Neutrophil (primary cell): ENCODE results near the gene TVP23C.

ENCODE experiments used
- H3K27ac ChIP-seq: fragments of 200-600 bp; sonication (generic); 2 replicates; pipeline ENCODE4 v1.5.1; 2016; ENCODE audit warnings: mild to moderate bottlenecking, moderate library complexity
- H3K27me3 ChIP-seq: fragments of 200-600 bp; sonication (generic); 2 replicates; pipeline ENCODE4 v1.6.0; 2016; ENCODE audit warnings: mild to moderate bottlenecking
- H3K36me3 ChIP-seq: fragments of 200-600 bp; sonication (generic); 2 replicates; pipeline ENCODE4 v1.5.1; 2017
- H3K4me1 ChIP-seq, 2 experiments: fragments of 200-600 bp in 1 of 2; sonication (generic) in 1 of 2; 1 replicate in 1 of 2; 2 replicates in 1 of 2; pipeline versions ENCODE4 v1.5.1 to v1.6.1; 2013 to 2016; ENCODE audit warnings: low read depth in 1 of 2, low read length in 1 of 2, mild to moderate bottlenecking in 1 of 2, moderate library complexity in 1 of 2; ENCODE audit not compliant: control insufficient read depth in 1 of 2, insufficient read depth in 1 of 2
- H3K4me3 ChIP-seq, 2 experiments: fragments of 200-600 bp in 1 of 2; sonication (generic) in 1 of 2; 1 replicate in 1 of 2; 2 replicates in 1 of 2; pipeline ENCODE4 v1.5.1; 2013 to 2016; ENCODE audit warnings: low read depth in 1 of 2, low read length in 1 of 2, mild to moderate bottlenecking in 1 of 2, moderate library complexity in 1 of 2
- H3K9me3 ChIP-seq: fragments of 200-600 bp; sonication (generic); 2 replicates; pipeline ENCODE4 v1.5.1; 2016
- TF ChIP-seq, protein P1 (sequence below): fragments of 200-600 bp; sonication (generic); IDR thresholded peaks from 2 replicates; pipeline ENCODE4 v1.5.1; 2016; ENCODE audit warnings: antibody characterized with exemption

Gene TVP23C

DNA sequence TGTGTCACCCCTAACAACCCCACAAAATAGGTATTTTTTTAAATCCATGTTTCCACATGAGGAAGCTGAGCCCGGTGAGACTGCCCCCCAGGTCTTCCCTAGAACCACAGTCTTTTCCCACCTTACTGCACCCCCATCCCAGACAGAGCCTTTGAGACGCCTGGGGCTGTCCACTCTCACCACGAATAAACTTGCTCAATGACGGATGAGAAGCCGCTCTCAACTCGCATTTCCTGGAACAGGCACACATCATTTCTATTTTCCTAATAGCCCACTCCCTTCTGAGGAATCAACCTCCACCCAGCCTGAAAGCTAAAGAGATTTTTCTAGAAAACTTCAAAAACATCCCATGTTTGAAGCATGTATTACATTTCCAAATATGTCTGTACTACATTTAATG, 81.8 kb downstream of the TVP23C start:
- no peaks in the 10 kb centered on the region for H3K27me3 ChIP-seq
- H3K9me3 ChIP-seq, result no peaks in the 10 kb centered on the region
- H3K27ac ChIP-seq, result no peak overlapping the region
- no peak overlapping the region for H3K4me3 ChIP-seq
- no peaks in the 10 kb centered on the region for H3K4me1 ChIP-seq
- TF ChIP-seq, protein P1, sequence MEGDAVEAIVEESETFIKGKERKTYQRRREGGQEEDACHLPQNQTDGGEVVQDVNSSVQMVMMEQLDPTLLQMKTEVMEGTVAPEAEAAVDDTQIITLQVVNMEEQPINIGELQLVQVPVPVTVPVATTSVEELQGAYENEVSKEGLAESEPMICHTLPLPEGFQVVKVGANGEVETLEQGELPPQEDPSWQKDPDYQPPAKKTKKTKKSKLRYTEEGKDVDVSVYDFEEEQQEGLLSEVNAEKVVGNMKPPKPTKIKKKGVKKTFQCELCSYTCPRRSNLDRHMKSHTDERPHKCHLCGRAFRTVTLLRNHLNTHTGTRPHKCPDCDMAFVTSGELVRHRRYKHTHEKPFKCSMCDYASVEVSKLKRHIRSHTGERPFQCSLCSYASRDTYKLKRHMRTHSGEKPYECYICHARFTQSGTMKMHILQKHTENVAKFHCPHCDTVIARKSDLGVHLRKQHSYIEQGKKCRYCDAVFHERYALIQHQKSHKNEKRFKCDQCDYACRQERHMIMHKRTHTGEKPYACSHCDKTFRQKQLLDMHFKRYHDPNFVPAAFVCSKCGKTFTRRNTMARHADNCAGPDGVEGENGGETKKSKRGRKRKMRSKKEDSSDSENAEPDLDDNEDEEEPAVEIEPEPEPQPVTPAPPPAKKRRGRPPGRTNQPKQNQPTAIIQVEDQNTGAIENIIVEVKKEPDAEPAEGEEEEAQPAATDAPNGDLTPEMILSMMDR, result no peak
- H3K36me3 ChIP-seq, result peaks cover 7% of the 10 kb centered on the region

DNA sequence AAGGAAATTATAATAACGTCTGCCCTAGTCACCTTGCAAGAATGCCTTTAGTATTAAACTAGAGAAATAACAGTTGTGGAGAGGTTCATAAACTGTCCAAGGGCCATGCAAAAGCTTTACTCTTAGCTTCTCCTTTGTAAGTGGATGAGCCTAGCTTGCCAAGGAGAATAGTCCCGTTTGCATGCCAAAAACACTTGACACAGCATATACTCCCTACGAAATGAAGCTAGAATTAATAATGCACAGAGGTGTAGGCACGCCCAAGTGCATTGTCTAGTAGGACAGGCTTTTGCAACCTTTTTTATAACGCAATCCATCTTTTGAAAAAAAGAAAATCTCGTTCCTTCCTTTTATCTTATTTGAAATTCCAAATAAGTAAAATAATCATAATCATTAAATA, 83.1 kb downstream of the TVP23C start:
- Histone ChIP-seq H3K4me3 (no peak overlapping the region), H3K27ac (no peak overlapping the region), H3K27me3 (no peaks in the 10 kb centered on the region), H3K36me3 (peaks cover 7% of the 10 kb centered on the region), H3K4me1 (no peaks in the 10 kb centered on the region), H3K9me3 (no peaks in the 10 kb centered on the region)
- TF ChIP-seq, protein P1, result no peak

DNA sequence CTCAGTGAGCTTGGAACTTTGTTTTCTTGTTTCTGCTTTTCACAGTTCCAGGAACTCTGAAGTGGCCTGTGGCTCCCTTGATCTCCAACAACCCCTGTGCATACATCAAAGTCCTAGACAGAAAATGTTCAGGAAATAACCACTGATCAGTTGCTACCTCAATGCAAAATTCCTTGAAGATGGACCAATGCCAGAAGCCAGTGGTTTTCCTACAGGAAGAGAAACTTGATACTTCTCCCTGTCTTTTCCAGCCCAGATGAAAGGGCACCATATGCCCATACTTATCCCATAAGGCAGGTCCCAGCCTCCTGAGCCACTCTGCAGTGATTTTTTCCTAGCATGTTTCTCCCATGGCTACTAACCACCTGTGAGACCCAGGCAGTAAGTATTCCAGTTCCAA, 83.6 kb downstream of the TVP23C start:
- H3K9me3 ChIP-seq, result no peaks in the 10 kb centered on the region
- no peak overlapping the region for H3K4me3 ChIP-seq
- TF ChIP-seq, protein P1, result no peak
- no peaks in the 10 kb centered on the region for H3K27me3 ChIP-seq
- no peak overlapping the region for H3K27ac ChIP-seq
- no peaks in the 10 kb centered on the region for H3K4me1 ChIP-seq
- peaks cover 7% of the 10 kb centered on the region for H3K36me3 ChIP-seq

DNA sequence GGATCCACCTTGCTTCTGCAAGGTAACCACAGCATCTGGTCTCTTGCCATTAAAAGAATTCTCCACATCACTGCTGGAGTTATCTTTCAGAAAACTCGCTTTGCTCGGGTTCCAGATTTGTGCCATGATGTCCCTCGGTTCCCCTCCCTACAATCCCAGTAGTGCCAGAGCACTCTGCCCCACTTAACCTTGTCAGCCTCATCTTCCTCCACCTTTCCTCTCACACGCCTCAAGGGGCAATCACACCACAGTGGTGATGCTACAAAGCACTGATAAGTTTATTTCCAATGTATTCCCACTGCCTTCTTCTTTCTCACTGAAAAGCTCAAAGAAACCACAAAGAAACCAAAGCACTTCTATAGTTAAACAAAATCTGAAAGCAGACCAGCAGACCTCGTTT, 84.4 kb downstream of the TVP23C start:
- H3K9me3 ChIP-seq, result no peaks in the 10 kb centered on the region
- H3K36me3 ChIP-seq, result peaks cover 7% of the 10 kb centered on the region
- no peak overlapping the region for H3K27ac ChIP-seq
- H3K4me3 ChIP-seq, result no peak overlapping the region
- no peaks in the 10 kb centered on the region for H3K27me3 ChIP-seq
- TF ChIP-seq, protein P1, result no peak
- H3K4me1 ChIP-seq, result no peaks in the 10 kb centered on the region

DNA sequence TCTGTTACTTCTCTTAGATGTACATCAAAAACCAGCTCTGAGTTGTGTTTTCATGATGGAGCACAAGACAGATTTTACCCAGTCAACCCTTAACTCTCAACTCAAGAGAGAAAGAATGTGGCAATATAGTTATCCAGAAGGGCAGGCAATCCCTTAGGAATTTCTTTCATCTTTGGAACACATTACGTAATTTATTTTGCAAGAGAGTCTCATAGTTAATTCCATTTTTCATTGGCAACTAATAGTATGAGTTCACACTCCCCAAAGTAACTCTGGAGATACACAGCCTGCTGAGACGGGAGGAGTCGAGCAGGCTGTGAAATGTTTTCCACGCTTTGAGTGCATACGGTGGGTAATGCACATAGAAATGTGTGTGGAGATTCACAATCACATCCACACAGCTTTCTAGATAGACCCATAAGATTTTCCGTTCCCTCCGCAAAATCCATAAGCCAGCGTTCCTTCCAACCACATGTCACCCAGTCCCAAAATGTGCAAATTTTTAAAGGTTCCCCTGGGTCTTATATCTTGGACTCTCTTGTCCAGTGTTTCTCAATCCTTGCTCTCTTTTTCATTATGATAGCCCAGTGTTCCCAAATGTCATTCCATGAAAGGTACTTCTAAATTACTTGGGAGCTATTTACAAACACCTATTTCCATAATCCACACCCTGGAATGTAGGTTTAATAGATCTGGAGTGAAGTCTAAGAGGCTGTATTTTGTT, 87.5 kb downstream of the TVP23C start:
- TF ChIP-seq, protein P1, result no peak
- H3K27ac ChIP-seq, result no peak overlapping the region
- no peaks in the 10 kb centered on the region for H3K4me1 ChIP-seq
- no peaks in the 10 kb centered on the region for H3K27me3 ChIP-seq
- H3K36me3 ChIP-seq, result no peaks in the 10 kb centered on the region
- H3K4me3 ChIP-seq, result no peak overlapping the region
- H3K9me3 ChIP-seq, result no peaks in the 10 kb centered on the region
